HCT116 (cell line): ENCODE results near the gene FBN3. TPM values are rescaled to one million over a fixed set of nuclear protein-coding genes. Genes with fewer than 3 reads are reported as not detected.

Source experiments
- ATAC-seq: fragments of 200-7000 bp; cut with Tn5 transposase; 2 replicates; pipeline ENCODE4 v1.9.1; 2020; ENCODE audit warnings: mild to moderate bottlenecking, moderate library complexity
- BruUV-seq: library from RNA; stranded (reverse); fragments of 400-500 nt; replicated peaks from 2 replicates; lab custom pipeline; 2021; lab: Mats Ljungman, UMichigan
- CTCF ChIA-PET: fragments of 300-600 bp; sonication (Branson Sonifier 250); formaldehyde crosslinking; loops from one replicate; lab custom pipeline; 2021; ENCODE audit warnings: antibody characterized with exemption; lab: Charles Lee
- POLR2A ChIA-PET: fragments of 300-600, 350-600 bp; sonication (Branson Sonifier 250); formaldehyde crosslinking; loops from one replicate; lab custom pipeline; 2021; ENCODE audit warnings: antibody characterized with exemption; lab: Charles Lee
- RAD21 ChIA-PET, 2 experiments: fragments of 300-600 bp; sonication (Branson Sonifier 250); formaldehyde crosslinking; loops; one replicate each; lab custom pipeline; 2023; ENCODE audit warnings: low total read pairs in 2 of 2; ENCODE audit not compliant: uncharacterized antibody in 2 of 2, unreplicated experiment in 2 of 2, low non-redundant PET in 1 of 2; lab: Charles Lee
- DNase-seq: peaks from one replicate; pipeline ENCODE4 v3.0.0-alpha.2; 2010; ENCODE audit warnings: low read depth, low spot score
- H2AFZ ChIP-seq: fragments of 200-600 bp; shearing (Covaris generic), sonication (generic); 2 replicates; pipeline ENCODE4 v1.6.1; 2017; ENCODE audit warnings: low read depth, mixed run types, mixed read lengths, antibody characterized with exemption, low read length; ENCODE audit not compliant: poor library complexity, severe bottlenecking
- H3K27ac ChIP-seq: 2 replicates; pipeline ENCODE4 v1.5.1; 2012; ENCODE audit warnings: low read depth, low read length
- H3K27me3 ChIP-seq: fragments of 200-600 bp; sonication (generic); 2 replicates; pipeline ENCODE4 v1.6.1; 2016; ENCODE audit warnings: mixed run types, low read length, mixed read lengths; ENCODE audit not compliant: insufficient read depth
- H3K36me3 ChIP-seq, 2 experiments: fragments of 200-500 bp in 1 of 2; fragments of 200-600 bp in 1 of 2; sonication (Bioruptor generic) in 1 of 2; sonication (generic) in 1 of 2; 2 replicates each; pipeline versions ENCODE4 v1.5.1 to v1.6.1; 2014 to 2016; ENCODE audit warnings: low read length in 2 of 2, inconsistent platforms in 1 of 2, mixed read lengths in 1 of 2, mixed run types in 1 of 2; ENCODE audit not compliant: insufficient read depth in 2 of 2, control insufficient read depth in 1 of 2
- H3K4me1 ChIP-seq, 2 experiments: fragments of 200-600 bp in 1 of 2; sonication (generic) in 1 of 2; 2 replicates each; pipeline versions ENCODE4 v1.5.1 to v1.6.1; 2012 to 2017; ENCODE audit warnings: low read length in 2 of 2, inconsistent platforms in 1 of 2, mild to moderate bottlenecking in 1 of 2, mixed read lengths in 1 of 2, mixed run types in 1 of 2, moderate library complexity in 1 of 2; ENCODE audit not compliant: insufficient read depth in 2 of 2, control insufficient read depth in 1 of 2
- H3K4me2 ChIP-seq: fragments of 200-600 bp; sonication (generic); 2 replicates; pipeline ENCODE4 v1.6.1; 2017; ENCODE audit warnings: mixed run types, low read length, mixed read lengths
- H3K4me3 ChIP-seq, 2 experiments: fragments of 200-600 bp in 1 of 2; sonication (generic) in 1 of 2; replicated peaks in 1 of 2; 2 replicates each; pipeline ENCODE4 v1.5.1; 2011 to 2016; ENCODE audit warnings: low read length in 2 of 2, control low read depth in 1 of 2, low read depth in 1 of 2, mild to moderate bottlenecking in 1 of 2, mixed read lengths in 1 of 2, mixed run types in 1 of 2
- H3K79me2 ChIP-seq: fragments of 200-600 bp; sonication (generic); 2 replicates; pipeline ENCODE4 v1.6.1; 2017; ENCODE audit warnings: mild to moderate bottlenecking, mixed run types, low read length, moderate library complexity, mixed read lengths; ENCODE audit not compliant: insufficient read depth
- H3K9ac ChIP-seq: fragments of 200-600 bp; sonication (generic); 2 replicates; pipeline ENCODE4 v1.6.1; 2016; ENCODE audit warnings: low read length, mixed read lengths
- H3K9me2 ChIP-seq: fragments of 200-600 bp; sonication (generic), shearing (Covaris generic); 2 replicates; pipeline ENCODE4 v1.6.1; 2017; ENCODE audit warnings: mixed run types, mild to moderate bottlenecking, moderate library complexity; ENCODE audit not compliant: insufficient read depth
- H3K9me3 ChIP-seq, 2 experiments: fragments of 200-500 bp in 1 of 2; fragments of 200-600 bp in 1 of 2; sonication (Bioruptor generic) in 1 of 2; sonication (generic) in 1 of 2; 2 replicates each; pipeline ENCODE4 v1.6.1; 2014 to 2017; ENCODE audit warnings: low read length in 2 of 2, mixed read lengths in 2 of 2, inconsistent platforms in 1 of 2, low read depth in 1 of 2, mild to moderate bottlenecking in 1 of 2, mixed run types in 1 of 2, moderate library complexity in 1 of 2; ENCODE audit not compliant: control insufficient read depth in 1 of 2, insufficient read depth in 1 of 2
- H4K20me1 ChIP-seq: fragments of 200-600 bp; sonication (generic), shearing (Covaris generic); 2 replicates; pipeline ENCODE4 v1.6.1; 2017; ENCODE audit warnings: mixed run types, mild to moderate bottlenecking, moderate library complexity; ENCODE audit not compliant: insufficient read depth
- ATF3 ChIP-seq: IDR thresholded peaks from 2 replicates; pipeline ENCODE4 v1.6.1; 2012
- CEBPB ChIP-seq: IDR thresholded peaks from 2 replicates; pipeline ENCODE4 v1.6.1; 2012; ENCODE audit warnings: low read depth
- CTCF ChIP-seq, 3 experiments: fragments of 200-600 bp in 1 of 3; sonication (generic) in 1 of 3; IDR thresholded peaks in 2 of 3; conservative IDR thresholded peaks in 1 of 3; 2 replicates each; pipeline ENCODE4 v1.5.1; 2012 to 2017; ENCODE audit warnings: low read depth in 2 of 3, low read length in 2 of 3, antibody characterized with exemption in 1 of 3, borderline replicate concordance in 1 of 3, control low read depth in 1 of 3, mild to moderate bottlenecking in 1 of 3, mixed read lengths in 1 of 3, mixed run types in 1 of 3, moderate library complexity in 1 of 3; ENCODE audit not compliant: insufficient read depth in 1 of 3
- EZH2phosphoT487 ChIP-seq: fragments of 200-600 bp; IDR thresholded peaks from 2 replicates; pipeline ENCODE4 v1.6.1; 2018; ENCODE audit warnings: antibody characterized with exemption, borderline replicate concordance
- FOSL1 ChIP-seq: IDR thresholded peaks from 2 replicates; pipeline ENCODE4 v1.6.1; 2012; ENCODE audit warnings: low read depth
- JUND ChIP-seq: IDR thresholded peaks from 2 replicates; pipeline ENCODE4 v1.6.1; 2012
- POLR2AphosphoS5 ChIP-seq: IDR thresholded peaks from 2 replicates; pipeline ENCODE4 v1.6.1; 2011; ENCODE audit warnings: mild to moderate bottlenecking, low read depth, low read length, moderate library complexity
- RAD21 ChIP-seq: IDR thresholded peaks from 2 replicates; pipeline ENCODE4 v1.6.1; 2012; ENCODE audit warnings: low read depth, mild to moderate bottlenecking
- REST ChIP-seq: IDR thresholded peaks from 2 replicates; pipeline ENCODE4 v1.6.1; 2012; ENCODE audit warnings: low read depth
- SIN3A ChIP-seq: IDR thresholded peaks from 2 replicates; pipeline ENCODE4 v1.6.1; 2012; ENCODE audit warnings: low read depth
- SP1 ChIP-seq: IDR thresholded peaks from 2 replicates; pipeline ENCODE4 v1.6.1; 2012; ENCODE audit warnings: low read depth
- ZBTB33 ChIP-seq: IDR thresholded peaks from 2 replicates; pipeline ENCODE4 v1.6.1; 2011; ENCODE audit warnings: mild to moderate bottlenecking, low read length, moderate library complexity; ENCODE audit not compliant: insufficient replicate concordance; ENCODE audit errors: extremely low read depth
- ZNF274 ChIP-seq: fragments of 200-500 bp; sonication (Bioruptor generic); IDR thresholded peaks from 2 replicates; pipeline ENCODE4 v1.6.1; 2014; ENCODE audit warnings: mild to moderate bottlenecking, low read depth, low read length, inconsistent platforms
- intact Hi-C: fragments of 100-400 bp; cut with micrococcal nuclease; formaldehyde crosslinking; loops from 2 replicates; pipeline ENCODE4 v1.10.0; 2022
- total RNA-seq: library from RNA; stranded (reverse); gene quantifications from one replicate; pipeline ENCODE4 v1.2.1, GENCODE V29; 2021; ENCODE audit not compliant: unreplicated experiment

FBN3 gene
- total RNA-seq, 1 experiment from 2014 or later = 6.6 TPM

- intact Hi-C loops = no loop called here
- no peaks in the 10 kb centered on the region for H3K9me2 ChIP-seq
- TF ChIP-seq POLR2AphosphoS5 = no peak
- TF ChIP-seq RAD21 = no peak
- no peak for TF ChIP-seq EZH2phosphoT487
- no peak for TF ChIP-seq ZNF274
- no peak for TF ChIP-seq REST
- no peak for TF ChIP-seq SP1
- TF ChIP-seq ZBTB33 = no peak
- no peak for TF ChIP-seq SIN3A
- no peak for TF ChIP-seq FOSL1
- TF ChIP-seq CTCF (IDR thresholded peaks at IDR 0.05 in 2 of 3, conservative IDR thresholded peaks at IDR 0.05 in 1 of 3; ENCODE audit: borderline replicate concordance in 1 of 3, insufficient read depth in 1 of 3, low read depth in 2 of 3, low read length in 2 of 3) = no peak
- TF ChIP-seq JUND = no peak
- TF ChIP-seq ATF3 = no peak
- TF ChIP-seq CEBPB = no peak
These were observed 34.9 kb upstream of the FBN3 start for GRCh38 chr19:8184274-8184673.

More at GRCh38 chr19:8184274-8184673, 34.9 kb upstream of the FBN3 start:
- Histone ChIP-seq H3K36me3 (no peaks in the 10 kb centered on the region), H3K4me2 (no peak overlapping the region), H3K9ac (no peak overlapping the region), H3K27ac (no peak overlapping the region), H3K4me1 (peaks cover 6 to 12% of the 10 kb centered on the region in 2 experiments), H2AFZ (no peak overlapping the region), H3K9me3 (no peaks in the 10 kb centered on the region), H3K27me3 (no peaks in the 10 kb centered on the region), H3K4me3 (no peak overlapping the region), H4K20me1 (no peaks in the 10 kb centered on the region), H3K79me2 (no peaks in the 10 kb centered on the region)
- ChIA-PET CTCF (no interaction called here), POLR2A (interaction anchor here (0.6 kb wide), 1 partner anchor 178 kb away, joined by 3 read pairs; no protein-coding TSS in a partner anchor), RAD21 (no interaction called here)
- ATAC-seq (no peak), DNase-seq (no peak)
- no TSS peak for BruUV-seq
